GM12878 (cell line): ENCODE results near the gene ACTN2. TPM values are rescaled to one million over a fixed set of nuclear protein-coding genes. Genes with fewer than 3 reads are reported as not detected.

Source experiments
- ATAC-seq: fragments of 200-7000 bp; cut with Tn5 transposase; 3 replicates; pipeline ENCODE4 v1.9.1; 2020; ENCODE audit warnings: mild to moderate bottlenecking, moderate library complexity
- BruUV-seq: library from RNA; stranded (reverse); fragments of 400-500 nt; replicated peaks from 2 replicates; lab custom pipeline; 2021; lab: Mats Ljungman, UMichigan
- CTCF ChIA-PET: fragments of 300-600 bp; sonication (Branson Sonifier 250); formaldehyde crosslinking; extraction: SDS; loops from one replicate; lab custom pipeline; 2021; ENCODE audit warnings: inconsistent platforms; lab: Yijun Ruan, JAX
- POLR2A ChIA-PET: fragments of 350-600 bp; formaldehyde crosslinking; extraction: SDS; loops from one replicate; lab custom pipeline; 2021; ENCODE audit warnings: inconsistent platforms; lab: Charles Lee
- RAD21 ChIA-PET: fragments of 300-600 bp; sonication (Branson Sonifier 250); formaldehyde crosslinking; loops from one replicate; lab custom pipeline; 2023; ENCODE audit warnings: antibody characterized with exemption; ENCODE audit not compliant: unreplicated experiment; lab: Charles Lee
- SMC1A ChIA-PET: fragments of 300-600 bp; sonication (Branson Sonifier 250); formaldehyde crosslinking; loops from one replicate; lab custom pipeline; 2023; ENCODE audit not compliant: unreplicated experiment, uncharacterized antibody; lab: Charles Lee
- DNase-seq: peaks from one replicate; pipeline ENCODE4 v3.0.0-alpha.2; 2011; ENCODE audit warnings: low read depth, low spot score
- FAIRE-seq: peaks from 3 replicates; lab custom pipeline; 2011; peaks lifted over from hg19 to GRCh38; lab: Jason Lieb, UNC
- H2AFZ ChIP-seq: 2 replicates; pipeline ENCODE4 v1.6.0; 2011; ENCODE audit warnings: low read depth, low read length, control low read depth; ENCODE audit not compliant: control insufficient read depth
- H3K27ac ChIP-seq: 2 replicates; pipeline ENCODE4 v1.5.1; 2011; ENCODE audit warnings: control low read depth; ENCODE audit not compliant: control insufficient read depth, insufficient read depth
- H3K27me3 ChIP-seq, 2 experiments: replicated peaks in 1 of 2; 2 replicates each; pipeline versions ENCODE4 v1.6.0 to v1.6.1; 2011; ENCODE audit warnings: low read length in 1 of 2; ENCODE audit not compliant: control insufficient read depth in 2 of 2, insufficient read depth in 2 of 2
- H3K36me3 ChIP-seq, 2 experiments: 2 replicates each; pipeline ENCODE4 v1.5.1; 2011; ENCODE audit warnings: low read length in 1 of 2; ENCODE audit not compliant: control insufficient read depth in 2 of 2, insufficient read depth in 2 of 2
- H3K4me1 ChIP-seq: 2 replicates; pipeline ENCODE4 v1.6.1; 2011; ENCODE audit warnings: mild to moderate bottlenecking, low read length, moderate library complexity, mixed read lengths; ENCODE audit not compliant: control insufficient read depth, insufficient read depth
- H3K4me2 ChIP-seq: 2 replicates; pipeline ENCODE4 v1.6.0; 2011; ENCODE audit warnings: control low read depth; ENCODE audit not compliant: control insufficient read depth, insufficient read depth
- H3K4me3 ChIP-seq: fragments of 200-600 bp; sonication (generic); 2 replicates; pipeline ENCODE4 v1.5.1; 2016
- H3K79me2 ChIP-seq: 2 replicates; pipeline ENCODE4 v1.6.0; 2011; ENCODE audit warnings: low read length; ENCODE audit not compliant: control insufficient read depth, insufficient read depth
- H3K9ac ChIP-seq: 2 replicates; pipeline ENCODE4 v1.8.0; 2011; ENCODE audit warnings: low read length, control low read depth, mixed read lengths; ENCODE audit not compliant: control insufficient read depth, insufficient read depth
- H3K9me3 ChIP-seq: replicated peaks from 3 replicates; pipeline ENCODE4 v1.5.1; 2011; ENCODE audit warnings: mild to moderate bottlenecking, low read length; ENCODE audit not compliant: control insufficient read depth, insufficient read depth
- H4K20me1 ChIP-seq: 2 replicates; pipeline ENCODE4 v1.6.0; 2011; ENCODE audit not compliant: control insufficient read depth, insufficient read depth
- ATF3 ChIP-seq: IDR thresholded peaks from 2 replicates; pipeline ENCODE4 v1.6.1; 2011; ENCODE audit warnings: low read depth, mild to moderate bottlenecking, low read length, moderate library complexity, borderline replicate concordance; ENCODE audit errors: extremely low read depth
- BMI1 ChIP-seq: fragments of 450-650 bp; IDR thresholded peaks from 2 replicates; pipeline ENCODE4 v1.6.1; 2016; ENCODE audit warnings: mild to moderate bottlenecking, moderate library complexity, borderline replicate concordance
- CBFB ChIP-seq: IDR thresholded peaks from 2 replicates; pipeline ENCODE4 v1.6.1; 2016; ENCODE audit warnings: antibody characterized with exemption, low read depth
- CHD2 ChIP-seq: IDR thresholded peaks from 2 replicates; pipeline ENCODE4 v1.6.1; 2011; ENCODE audit warnings: low read depth, low read length, improper control_type of control experiment, borderline replicate concordance
- CTCF ChIP-seq, 3 experiments: IDR thresholded peaks in 2 of 3; conservative IDR thresholded peaks in 1 of 3; 2 replicates each; pipeline ENCODE4 v1.5.1; 2011; ENCODE audit warnings: low read depth in 3 of 3, low read length in 3 of 3, mild to moderate bottlenecking in 3 of 3, control low read depth in 2 of 3, moderate library complexity in 2 of 3, inconsistent platforms in 1 of 3, mixed read lengths in 1 of 3; ENCODE audit not compliant: control insufficient read depth in 2 of 3, insufficient read depth in 1 of 3; ENCODE audit errors: extremely low read depth in 1 of 3
- DPF2 ChIP-seq: fragments of 450-650 bp; IDR thresholded peaks from 2 replicates; pipeline ENCODE4 v1.6.1; 2017; ENCODE audit warnings: mild to moderate bottlenecking
- EED ChIP-seq: sonication (generic); IDR thresholded peaks from 2 replicates; pipeline ENCODE4 v1.6.1; 2016; ENCODE audit warnings: antibody characterized with exemption, low read depth
- HDAC2 ChIP-seq: fragments of 200-600 bp; sonication (generic); IDR thresholded peaks from 2 replicates; pipeline ENCODE4 v1.6.1; 2017
- IKZF2 ChIP-seq, 2 experiments: fragments of 450-650 bp; IDR thresholded peaks; 2 replicates each; pipeline ENCODE4 v1.6.1; 2017; ENCODE audit warnings: mild to moderate bottlenecking in 2 of 2, moderate library complexity in 2 of 2
- RB1 ChIP-seq: fragments of 450-650 bp; formaldehyde crosslinking; IDR thresholded peaks from 2 replicates; pipeline ENCODE4 v1.6.1; 2017; ENCODE audit warnings: mild to moderate bottlenecking, borderline replicate concordance
- RCOR1 ChIP-seq: conservative IDR thresholded peaks from 2 replicates; pipeline ENCODE4 v1.6.1; 2012; ENCODE audit warnings: low read depth, low read length, improper control_type of control experiment
- RFX5 ChIP-seq: IDR thresholded peaks from 2 replicates; pipeline ENCODE4 v1.6.1; 2011; ENCODE audit warnings: low read depth, low read length, improper control_type of control experiment
- ZNF207 ChIP-seq: fragments of 450-650 bp; IDR thresholded peaks from 2 replicates; pipeline ENCODE4 v1.6.1; 2014; ENCODE audit warnings: antibody characterized with exemption, mild to moderate bottlenecking, borderline replicate concordance
- ZNF274 ChIP-seq: IDR thresholded peaks from one replicate; pipeline ENCODE4 v1.8.0; 2011; ENCODE audit not compliant: insufficient read length, insufficient read depth
- WGBS: methylation state at CpG from one replicate; pipeline ENCODE4 v1.1.6; 2016; ENCODE audit warnings: low lambda C conversion rate; ENCODE audit not compliant: insufficient replicate concordance, insufficient coverage; ENCODE audit errors: missing lambda C conversion rate; 5-methylcytosine and 5-hydroxymethylcytosine counted together
- in situ Hi-C: fragments of 300-500 bp; cut with MboI; formaldehyde crosslinking; loops from 9 replicates; pipeline ENCODE4 v1.14.3; 2018; ENCODE audit warnings: mixed read lengths
- intact Hi-C: fragments of 100-400 bp; cut with micrococcal nuclease; formaldehyde crosslinking; loops from one replicate; pipeline ENCODE4 v1.14.2; 2022; ENCODE audit not compliant: unreplicated experiment
- polyA plus RNA-seq, 11 experiments: library from polyadenylated mRNA; depleted of rRNA in 4 of 11; unstranded in 6 of 11; stranded (reverse) in 5 of 11; fragments of >200 nt; fragmentation: Nextera tagmentation in 4 of 11; fragmentation: Illumina TruSeq in 1 of 11; extraction: Ambion mirVana in 4 of 11; extraction: Trizol in 1 of 11; gene quantifications; 1 replicate in 1 of 11; 2 replicates in 10 of 11; pipeline versions ENCODE4 v1.2.1 to v1.2.3, GENCODE V29; 2011 to 2016; ENCODE audit warnings: inconsistent platforms in 2 of 11, missing spikeins in 2 of 11, low read depth in 1 of 11
- total RNA-seq, 4 experiments: library from RNA; depleted of rRNA in 3 of 4; stranded (reverse); fragments of >200 nt in 3 of 4; fragmentation: Illumina TruSeq in 1 of 4; extraction: Trizol in 1 of 4; gene quantifications; 2 replicates each; pipeline versions ENCODE4 v1.2.1 to v1.2.3, GENCODE V29; 2013 to 2021

Gene ACTN2
- total and polyA plus RNA-seq, 10 of the 15 experiments (the other 5 are each of a cell fraction or from before 2014, with no cell fraction given), result 0.10 TPM; not detected in 9

- intact Hi-C loops, result no loop called here
- no peak for FAIRE-seq
Observed at GRCh38 chr1:236681219-236681618, 5.1 kb upstream of the ACTN2 start.

More at GRCh38 chr1:236681219-236681618, 5.1 kb upstream of the ACTN2 start:
- no TSS peak for BruUV-seq
- TF ChIP-seq CTCF (IDR thresholded peaks at IDR 0.05 in 2 of 3, conservative IDR thresholded peaks at IDR 0.05 in 1 of 3; ENCODE audit: control insufficient read depth in 2 of 3, extremely low read depth in 1 of 3, insufficient read depth in 1 of 3, low read depth in 3 of 3, low read length in 3 of 3) (no peak), RB1 (no peak), CBFB (no peak), RFX5 (no peak), BMI1 (no peak), DPF2 (no peak), CHD2 (no peak), IKZF2 (IDR thresholded peaks at IDR 0.05) (no peak), HDAC2 (no peak), ATF3 (no peak), RCOR1 (no peak), ZNF207 (no peak), ZNF274 (no peak), EED (no peak)
- CTCF ChIA-PET, result no interaction called here
- Histone ChIP-seq H3K27ac (no peak overlapping the region), H3K79me2 (no peaks in the 10 kb centered on the region), H4K20me1 (no peaks in the 10 kb centered on the region), H3K4me1 (no peaks in the 10 kb centered on the region), H3K4me3 (no peak overlapping the region), H3K27me3 (no peaks in the 10 kb centered on the region; a peak in 1 of 4 replicates), H3K9me3 (no peaks in the 10 kb centered on the region), H2AFZ (no peak overlapping the region), H3K36me3 (no peaks in the 10 kb centered on the region), H3K4me2 (no peak overlapping the region), H3K9ac (no peak overlapping the region)
- SMC1A ChIA-PET, result no interaction called here
- WGBS, result 1% methylated on average over 3 of the region's 3 CpGs
- RAD21 ChIA-PET, result no interaction called here
- in situ Hi-C loops, result no loop called here
- no peak for DNase-seq
- POLR2A ChIA-PET, result no interaction called here
- ATAC-seq, result no peak
